ENCODE results near the gene DENND1A. TPM values are rescaled to one million over a fixed set of nuclear protein-coding genes. Genes with fewer than 3 reads are reported as not detected.

Gene DENND1A
- total RNA-seq, 1 experiment from 2014 or later, result 23.5 TPM

- no peak for TF ChIP-seq NR3C1 (CRISPR knock-in tag; conservative IDR thresholded peaks at IDR 0.05; ENCODE audit: low read depth)
- no peak for TF ChIP-seq HMGA2 (CRISPR knock-in tag; IDR thresholded peaks at IDR 0.05)
- TF ChIP-seq E2F5 (CRISPR knock-in tag; IDR thresholded peaks at IDR 0.05), result no peak
- TF ChIP-seq, protein P1, sequence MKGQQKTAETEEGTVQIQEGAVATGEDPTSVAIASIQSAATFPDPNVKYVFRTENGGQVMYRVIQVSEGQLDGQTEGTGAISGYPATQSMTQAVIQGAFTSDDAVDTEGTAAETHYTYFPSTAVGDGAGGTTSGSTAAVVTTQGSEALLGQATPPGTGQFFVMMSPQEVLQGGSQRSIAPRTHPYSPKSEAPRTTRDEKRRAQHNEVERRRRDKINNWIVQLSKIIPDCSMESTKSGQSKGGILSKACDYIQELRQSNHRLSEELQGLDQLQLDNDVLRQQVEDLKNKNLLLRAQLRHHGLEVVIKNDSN (CRISPR knock-in tag; IDR thresholded peaks at IDR 0.05), result no peak
- TF ChIP-seq, protein P2, sequence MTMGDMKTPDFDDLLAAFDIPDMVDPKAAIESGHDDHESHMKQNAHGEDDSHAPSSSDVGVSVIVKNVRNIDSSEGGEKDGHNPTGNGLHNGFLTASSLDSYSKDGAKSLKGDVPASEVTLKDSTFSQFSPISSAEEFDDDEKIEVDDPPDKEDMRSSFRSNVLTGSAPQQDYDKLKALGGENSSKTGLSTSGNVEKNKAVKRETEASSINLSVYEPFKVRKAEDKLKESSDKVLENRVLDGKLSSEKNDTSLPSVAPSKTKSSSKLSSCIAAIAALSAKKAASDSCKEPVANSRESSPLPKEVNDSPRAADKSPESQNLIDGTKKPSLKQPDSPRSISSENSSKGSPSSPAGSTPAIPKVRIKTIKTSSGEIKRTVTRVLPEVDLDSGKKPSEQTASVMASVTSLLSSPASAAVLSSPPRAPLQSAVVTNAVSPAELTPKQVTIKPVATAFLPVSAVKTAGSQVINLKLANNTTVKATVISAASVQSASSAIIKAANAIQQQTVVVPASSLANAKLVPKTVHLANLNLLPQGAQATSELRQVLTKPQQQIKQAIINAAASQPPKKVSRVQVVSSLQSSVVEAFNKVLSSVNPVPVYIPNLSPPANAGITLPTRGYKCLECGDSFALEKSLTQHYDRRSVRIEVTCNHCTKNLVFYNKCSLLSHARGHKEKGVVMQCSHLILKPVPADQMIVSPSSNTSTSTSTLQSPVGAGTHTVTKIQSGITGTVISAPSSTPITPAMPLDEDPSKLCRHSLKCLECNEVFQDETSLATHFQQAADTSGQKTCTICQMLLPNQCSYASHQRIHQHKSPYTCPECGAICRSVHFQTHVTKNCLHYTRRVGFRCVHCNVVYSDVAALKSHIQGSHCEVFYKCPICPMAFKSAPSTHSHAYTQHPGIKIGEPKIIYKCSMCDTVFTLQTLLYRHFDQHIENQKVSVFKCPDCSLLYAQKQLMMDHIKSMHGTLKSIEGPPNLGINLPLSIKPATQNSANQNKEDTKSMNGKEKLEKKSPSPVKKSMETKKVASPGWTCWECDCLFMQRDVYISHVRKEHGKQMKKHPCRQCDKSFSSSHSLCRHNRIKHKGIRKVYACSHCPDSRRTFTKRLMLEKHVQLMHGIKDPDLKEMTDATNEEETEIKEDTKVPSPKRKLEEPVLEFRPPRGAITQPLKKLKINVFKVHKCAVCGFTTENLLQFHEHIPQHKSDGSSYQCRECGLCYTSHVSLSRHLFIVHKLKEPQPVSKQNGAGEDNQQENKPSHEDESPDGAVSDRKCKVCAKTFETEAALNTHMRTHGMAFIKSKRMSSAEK (CRISPR knock-in tag; IDR thresholded peaks at IDR 0.05; ENCODE audit: borderline replicate concordance), result no peak
Measured at GRCh38 chr9:123761905-123762605, 167.9 kb downstream of the DENND1A start (continued).

- POLR2A ChIA-PET, result no interaction called here
- ATAC-seq, result no peak
- CTCF ChIA-PET, result interaction anchor here (0.6 to 1.4 kb wide), 4 partner anchors 17 to 297 kb away, joined by 3 to 5 read pairs (median 4); no protein-coding TSS in a partner anchor
- H3K9me3 Mint-ChIP-seq, result no peaks in the 10 kb centered on the region
- H3K4me1 Mint-ChIP-seq, result peaks cover 15% of the 10 kb centered on the region
- no peak for DNase-seq (ENCODE audit: low spot score)
- no peak for TF ChIP-seq GTF2I (CRISPR knock-in tag; conservative IDR thresholded peaks at IDR 0.05)
- TF ChIP-seq TP53 (CRISPR knock-in tag; IDR thresholded peaks at IDR 0.05), result no peak
- TF ChIP-seq FOXJ3 (CRISPR knock-in tag; IDR thresholded peaks at IDR 0.05; ENCODE audit: borderline replicate concordance), result no peak
- no peak for TF ChIP-seq FOXK1 (CRISPR knock-in tag; IDR thresholded peaks at IDR 0.05)
- H3K36me3 Mint-ChIP-seq, result no peaks in the 10 kb centered on the region
- H3K27ac Mint-ChIP-seq, result no peak overlapping the region
- H3K27me3 Mint-ChIP-seq (ENCODE audit: low read depth), result no peaks in the 10 kb centered on the region
- H3K4me3 Mint-ChIP-seq, result no peak overlapping the region
Measured at GRCh38 chr9:123757960-123758359, 172.0 kb downstream of the DENND1A start.

DNA sequence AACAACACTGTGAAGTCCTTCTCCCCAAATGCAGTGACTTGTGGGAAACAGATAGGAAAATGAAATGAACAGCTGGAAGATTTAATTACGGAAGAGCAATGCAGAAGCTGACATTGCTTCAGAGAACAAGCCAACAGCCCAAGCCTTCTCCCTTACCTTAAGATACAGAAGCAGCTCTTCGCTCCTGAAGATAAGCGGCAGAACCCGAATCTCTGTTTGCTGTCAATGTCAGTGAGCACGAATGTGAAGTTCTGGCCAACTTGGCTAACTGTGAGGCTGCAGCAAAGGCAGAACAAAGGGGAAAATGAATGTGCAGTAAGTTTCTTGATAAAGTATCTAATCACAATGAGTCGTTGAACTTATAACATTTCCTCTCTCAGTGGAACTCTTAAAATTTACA lies 172.4 kb downstream of the DENND1A start:
- Mint-ChIP-seq H3K27ac (no peak overlapping the region), H3K27me3 (ENCODE audit: low read depth) (no peaks in the 10 kb centered on the region), H3K4me3 (no peak overlapping the region), H3K4me1 (peaks cover 15% of the 10 kb centered on the region), H3K36me3 (no peaks in the 10 kb centered on the region), H3K9me3 (no peaks in the 10 kb centered on the region)
- ATAC-seq, result no peak
- no peak for DNase-seq (ENCODE audit: low spot score)
- ChIA-PET CTCF (interaction anchor here (0.6 to 1.4 kb wide), 3 partner anchors 18 to 33 kb away, joined by 3 to 5 read pairs (median 4); no protein-coding TSS in a partner anchor), POLR2A (no interaction called here)
- TF ChIP-seq ETV6 (CRISPR knock-in tag; IDR thresholded peaks at IDR 0.05) (no peak), NR2C2 (CRISPR knock-in tag; IDR thresholded peaks at IDR 0.05) (no peak), NFATC4 (CRISPR knock-in tag; IDR thresholded peaks at IDR 0.05) (no peak), TP53 (CRISPR knock-in tag; IDR thresholded peaks at IDR 0.05) (no peak), ARID4B (CRISPR knock-in tag; IDR thresholded peaks at IDR 0.05; ENCODE audit: borderline replicate concordance) (no peak), FOXJ3 (CRISPR knock-in tag; IDR thresholded peaks at IDR 0.05; ENCODE audit: borderline replicate concordance) (no peak), ZNF263 (CRISPR knock-in tag; IDR thresholded peaks at IDR 0.05; ENCODE audit: low read depth) (no peak), ATF6 (CRISPR knock-in tag; IDR thresholded peaks at IDR 0.05) (no peak), TCF7 (CRISPR knock-in tag; IDR thresholded peaks at IDR 0.05; ENCODE audit: low read depth) (no peak), HMGA2 (CRISPR knock-in tag; IDR thresholded peaks at IDR 0.05) (no peak), SOX15 (CRISPR knock-in tag; IDR thresholded peaks at IDR 0.05) (no peak), ZBTB21 (CRISPR knock-in tag; IDR thresholded peaks at IDR 0.05; ENCODE audit: borderline replicate concordance) (no peak)
- TF ChIP-seq, protein P3, sequence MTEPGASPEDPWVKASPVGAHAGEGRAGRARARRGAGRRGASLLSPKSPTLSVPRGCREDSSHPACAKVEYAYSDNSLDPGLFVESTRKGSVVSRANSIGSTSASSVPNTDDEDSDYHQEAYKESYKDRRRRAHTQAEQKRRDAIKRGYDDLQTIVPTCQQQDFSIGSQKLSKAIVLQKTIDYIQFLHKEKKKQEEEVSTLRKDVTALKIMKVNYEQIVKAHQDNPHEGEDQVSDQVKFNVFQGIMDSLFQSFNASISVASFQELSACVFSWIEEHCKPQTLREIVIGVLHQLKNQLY (CRISPR knock-in tag; IDR thresholded peaks at IDR 0.05), result no peak
